ENCODE results near the gene GMCL2.
"Not testable (repeated sequence)": the region's sequence is repeated elsewhere in the genome, so short reads cannot be mapped to it uniquely, and the experiment has no call there.

Gene GMCL2, protein sequence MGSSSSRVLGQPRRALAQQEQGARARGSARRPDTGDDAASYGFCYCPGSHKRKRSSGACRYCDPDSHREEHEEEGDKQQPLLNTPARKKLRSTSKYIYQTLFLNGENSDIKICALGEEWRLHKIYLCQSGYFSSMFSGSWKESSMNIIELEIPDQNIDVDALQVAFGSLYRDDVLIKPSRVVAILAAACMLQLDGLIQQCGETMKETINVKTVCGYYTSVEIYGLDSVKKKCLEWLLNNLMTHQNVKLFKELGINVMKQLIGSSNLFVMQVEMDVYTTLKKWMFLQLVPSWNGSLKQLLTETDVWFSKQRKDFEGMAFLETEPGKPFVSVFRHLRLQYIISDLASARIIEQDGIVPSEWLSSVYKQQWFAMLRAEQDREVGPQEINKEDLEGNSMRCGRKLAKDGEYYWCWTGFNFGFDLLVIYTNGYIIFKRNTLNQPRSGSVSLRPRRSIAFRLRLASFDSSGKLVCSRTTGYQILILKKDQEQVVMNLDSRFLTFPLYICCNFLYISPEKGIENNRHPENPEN

DNA sequence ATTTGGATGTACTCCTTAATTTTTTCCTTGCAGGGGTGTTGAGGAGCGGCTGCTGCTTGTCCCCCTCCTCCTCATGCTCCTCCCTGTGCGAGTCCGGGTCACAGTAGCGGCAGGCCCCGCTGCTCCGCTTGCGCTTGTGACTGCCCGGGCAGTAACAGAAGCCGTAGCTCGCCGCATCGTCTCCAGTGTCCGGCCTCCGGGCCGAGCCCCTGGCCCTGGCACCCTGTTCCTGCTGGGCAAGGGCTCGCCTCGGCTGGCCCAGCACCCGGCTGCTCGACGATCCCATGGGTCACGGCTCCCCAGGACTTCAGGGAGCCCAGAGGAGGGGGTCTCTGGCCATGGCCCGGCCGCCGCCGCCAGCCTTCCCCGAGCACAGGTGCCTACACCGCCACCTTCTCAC lies at the start of gene GMCL2:
Gene GMCL2, minus strand, starts transcription at position 358 of the 400 bp plus-strand sequence. Its CDS starts 72 bp downstream, at position 286.
- DNase-seq (ENCODE audit: low read depth): no peak

DNA sequence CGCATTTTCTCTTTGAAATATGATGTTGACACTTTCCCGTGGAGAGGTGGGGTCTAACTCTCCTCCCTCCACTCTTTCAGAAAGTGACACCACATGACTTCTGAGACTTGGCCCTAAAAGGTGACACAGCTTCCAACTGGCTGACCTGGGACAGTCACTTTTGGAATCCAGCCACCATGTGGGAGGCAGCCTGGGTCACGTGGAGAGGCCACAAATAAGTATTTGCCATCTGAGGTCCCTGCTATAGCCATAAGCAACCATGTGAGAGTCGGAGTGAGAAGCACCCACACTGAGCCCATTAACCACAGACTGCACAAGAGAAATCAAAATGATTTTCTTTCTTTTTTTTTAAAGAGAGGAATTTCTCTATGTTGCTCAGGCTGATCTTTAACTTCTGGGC lies 49.5 kb upstream of the GMCL2 start:
- DNase-seq (ENCODE audit: low read depth): no peak

DNA sequence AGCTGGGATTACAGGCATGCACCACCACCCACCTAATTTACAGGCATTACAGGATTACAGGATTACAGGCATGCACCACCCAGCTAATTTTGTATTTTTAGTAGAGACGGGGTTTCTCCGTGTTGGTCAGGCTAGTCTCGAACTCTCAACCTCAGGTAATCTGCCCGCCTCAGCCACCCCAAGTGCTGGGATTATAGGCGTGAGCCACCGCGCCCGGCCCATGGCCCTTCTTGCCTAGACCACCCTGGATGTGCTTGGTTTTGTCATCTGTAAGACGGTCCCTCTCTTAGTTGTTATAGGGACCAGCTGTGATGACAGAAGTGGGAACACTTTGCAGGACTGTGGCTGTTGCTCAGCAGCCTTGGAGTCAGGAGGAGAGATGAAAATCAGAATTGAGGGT lies 49.0 kb upstream of the GMCL2 start:
- DNase-seq (ENCODE audit: low read depth): no peak

DNA sequence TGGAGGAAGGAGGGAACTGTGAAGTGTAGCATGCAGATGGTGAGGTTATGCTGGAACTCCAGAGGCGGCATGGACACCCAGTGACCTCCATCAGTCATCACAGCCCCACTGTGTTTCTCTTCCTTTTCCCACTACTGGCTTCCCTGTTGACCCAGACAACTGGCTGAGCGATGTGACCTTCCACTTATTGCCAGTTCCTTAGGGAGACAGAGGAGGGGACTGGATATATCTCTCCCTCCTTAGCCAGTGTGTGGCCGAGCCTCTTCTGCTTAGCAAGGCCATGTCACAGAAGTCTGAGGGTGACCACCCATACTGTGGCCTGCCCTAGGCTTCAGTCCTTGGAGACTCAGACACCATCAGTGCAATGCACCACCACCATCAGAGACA lies 48.4 kb upstream of the GMCL2 start:
- no peak for DNase-seq (ENCODE audit: low read depth)

DNA sequence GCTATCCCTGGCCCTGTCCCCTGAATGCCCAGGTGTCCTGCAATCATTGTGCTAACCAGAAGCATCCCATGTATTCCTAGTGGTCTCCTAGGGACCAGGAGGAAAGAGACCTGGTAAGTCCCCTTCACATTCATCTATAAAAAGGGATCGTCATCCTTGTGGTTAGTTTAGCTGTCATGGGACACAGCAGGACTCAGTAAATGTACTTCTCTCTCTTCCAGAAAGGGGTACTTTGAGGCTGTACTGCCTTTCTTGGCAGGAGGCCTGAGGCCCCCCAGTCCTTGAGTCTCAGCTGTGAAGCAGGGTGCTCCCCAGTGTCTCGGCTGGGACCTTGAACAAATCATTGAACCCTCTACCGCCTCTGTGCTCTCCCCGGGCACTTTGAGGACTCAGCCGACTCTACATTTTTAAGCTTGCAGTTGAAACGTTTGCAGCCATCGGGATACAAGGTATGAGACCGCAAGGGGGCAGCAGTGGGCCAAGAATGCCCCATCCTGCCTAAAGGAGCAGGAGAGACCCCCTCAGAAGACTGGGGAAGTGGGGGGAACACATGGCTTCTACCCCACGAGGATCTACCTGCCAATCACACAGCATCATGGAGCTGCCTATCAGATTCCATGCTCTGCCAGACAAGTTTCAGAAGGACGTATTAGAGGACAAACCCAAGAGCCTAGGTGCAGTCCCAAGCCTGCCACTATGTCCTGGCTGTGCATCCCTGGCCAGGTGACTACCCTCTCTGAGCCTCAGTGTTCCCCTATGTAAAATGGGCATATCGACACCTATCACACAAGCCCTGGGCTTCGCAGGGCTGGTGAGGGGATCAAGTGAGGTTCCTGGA lies 47.8 kb upstream of the GMCL2 start:
- DNase-seq (ENCODE audit: low read depth): peak; percentile 79

DNA sequence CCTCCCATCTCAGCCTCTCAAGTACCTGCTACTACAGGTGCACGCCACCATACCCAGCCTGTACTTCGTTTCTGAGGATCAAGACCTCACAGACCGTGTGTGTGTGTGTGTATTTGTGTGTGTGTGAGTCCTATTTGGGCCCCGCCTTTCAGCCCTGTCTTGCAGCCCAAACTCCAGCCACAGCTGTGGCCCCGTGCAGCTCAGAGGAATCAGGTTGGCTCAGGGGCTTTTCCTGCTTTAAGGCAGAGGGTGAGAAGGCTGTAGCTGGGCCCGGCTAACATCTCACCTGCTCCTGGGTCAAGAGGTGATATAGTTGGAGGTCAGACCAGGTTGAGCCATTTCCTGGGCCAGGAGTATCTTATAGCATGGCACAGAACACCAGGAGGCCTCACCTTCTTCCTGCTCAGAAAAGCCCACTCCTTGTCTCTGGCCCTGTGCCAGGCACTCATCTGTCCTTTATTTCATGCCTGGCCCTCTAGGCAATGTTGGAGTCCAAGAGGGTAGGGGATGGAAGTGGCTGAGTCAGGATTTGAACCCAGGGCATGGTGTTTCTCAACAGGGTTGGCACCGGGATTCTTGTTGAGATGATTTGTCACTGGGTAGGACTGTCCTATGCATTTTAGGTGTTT lies 47.1 kb upstream of the GMCL2 start:
- DNase-seq (ENCODE audit: low read depth): no peak

DNA sequence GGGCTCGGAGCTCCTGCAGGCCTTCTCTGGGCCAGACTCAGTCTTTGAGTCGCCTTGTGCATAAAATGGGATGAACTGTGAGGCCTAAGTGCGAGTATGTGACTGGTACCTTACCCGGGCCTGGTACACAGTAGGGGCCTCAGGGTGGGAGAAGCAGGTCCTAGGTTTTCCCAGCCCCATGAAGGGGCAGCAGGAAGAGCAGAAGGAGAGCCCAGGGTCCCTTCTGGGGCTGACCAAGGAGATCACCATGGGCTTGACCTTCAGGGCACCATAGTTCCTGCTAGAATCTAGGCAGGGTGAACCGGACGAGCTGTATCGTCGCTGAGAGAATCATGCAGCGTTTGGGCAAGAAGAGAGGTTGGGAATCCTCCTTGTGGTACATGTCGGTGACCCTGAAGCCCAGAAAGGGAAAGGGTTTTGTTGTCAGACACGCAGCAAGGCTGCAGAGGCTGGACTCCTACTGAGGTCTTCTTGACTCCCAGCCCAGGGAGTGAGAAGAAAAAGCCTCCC lies 45.8 kb upstream of the GMCL2 start:
- no peak for DNase-seq (ENCODE audit: low read depth)

DNA sequence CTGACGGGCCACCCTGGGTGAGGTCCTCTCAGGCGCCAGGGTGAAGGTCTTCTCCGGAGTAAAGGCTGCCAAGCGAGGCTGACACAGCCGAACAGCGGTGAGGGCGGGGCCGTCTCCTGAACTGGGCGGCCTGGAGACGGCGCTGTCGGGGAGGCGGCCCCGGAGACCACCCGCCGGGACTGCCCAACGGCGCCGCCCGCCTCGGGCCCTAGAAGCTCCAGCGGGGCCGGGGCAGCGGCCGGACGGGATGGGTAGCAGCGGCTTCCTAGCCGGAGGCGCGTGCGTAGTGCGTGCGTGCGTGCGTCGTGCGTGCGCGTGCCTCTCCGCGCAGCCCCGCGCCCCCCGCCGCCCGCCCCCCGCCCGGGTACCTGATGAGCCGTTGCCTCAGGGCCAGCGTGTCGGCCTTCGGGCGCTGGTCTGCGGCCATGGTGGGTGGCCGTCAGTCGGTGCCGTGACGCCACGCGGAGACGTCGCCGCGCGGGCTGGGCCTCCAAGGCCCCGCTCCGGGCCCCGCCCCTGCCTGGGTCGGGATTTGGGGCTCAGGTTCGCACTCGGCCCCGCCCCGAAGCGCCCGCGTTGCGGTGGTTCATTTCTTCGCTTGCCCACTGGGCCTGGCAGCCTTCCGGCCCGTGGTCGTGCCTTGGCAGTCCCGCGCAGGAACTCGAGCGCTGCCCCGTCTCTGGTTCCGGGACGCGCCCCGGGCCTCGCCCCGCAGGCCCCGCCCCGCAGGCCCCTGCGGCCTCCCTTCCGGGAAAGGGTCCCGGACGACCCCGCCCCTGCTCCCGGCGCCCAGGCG lies 45.2 kb upstream of the GMCL2 start, which contains the start of gene PHYKPL:
Gene PHYKPL, minus strand, starts transcription at position 679 of the 796 bp plus-strand sequence. Its CDS starts 252 bp downstream, at position 427.
- peak; percentile 50 for DNase-seq (ENCODE audit: low read depth)

DNA sequence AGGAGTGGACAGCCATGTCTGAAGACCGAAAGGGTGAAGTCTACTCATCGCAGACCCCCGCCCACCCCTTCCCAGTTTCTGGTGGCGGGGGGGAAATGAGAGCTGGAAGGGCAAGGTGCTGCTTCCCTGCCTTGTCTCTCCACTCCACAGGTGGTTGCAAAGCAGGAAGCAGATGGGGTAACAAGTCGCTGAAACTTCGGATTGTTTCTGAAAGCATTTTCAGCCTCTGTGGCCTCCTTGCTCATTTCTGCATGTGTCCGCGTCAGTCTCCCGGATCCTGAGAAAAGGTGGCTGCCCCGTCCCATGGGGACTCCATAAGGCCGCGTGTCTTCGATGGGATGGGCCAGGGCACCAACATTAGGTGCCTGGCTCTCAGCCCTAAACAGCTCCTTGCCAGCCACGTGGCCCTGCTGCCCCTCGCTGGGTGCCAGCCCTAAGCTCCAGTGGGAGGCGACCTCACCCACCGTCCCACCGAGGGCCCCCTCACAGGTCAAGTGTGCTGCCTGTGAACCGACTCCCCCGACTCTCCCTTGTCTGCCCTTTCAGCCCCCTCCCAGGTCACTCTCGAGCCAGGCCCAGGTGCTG lies 44.5 kb upstream of the GMCL2 start:
- DNase-seq (ENCODE audit: low read depth): no peak

DNA sequence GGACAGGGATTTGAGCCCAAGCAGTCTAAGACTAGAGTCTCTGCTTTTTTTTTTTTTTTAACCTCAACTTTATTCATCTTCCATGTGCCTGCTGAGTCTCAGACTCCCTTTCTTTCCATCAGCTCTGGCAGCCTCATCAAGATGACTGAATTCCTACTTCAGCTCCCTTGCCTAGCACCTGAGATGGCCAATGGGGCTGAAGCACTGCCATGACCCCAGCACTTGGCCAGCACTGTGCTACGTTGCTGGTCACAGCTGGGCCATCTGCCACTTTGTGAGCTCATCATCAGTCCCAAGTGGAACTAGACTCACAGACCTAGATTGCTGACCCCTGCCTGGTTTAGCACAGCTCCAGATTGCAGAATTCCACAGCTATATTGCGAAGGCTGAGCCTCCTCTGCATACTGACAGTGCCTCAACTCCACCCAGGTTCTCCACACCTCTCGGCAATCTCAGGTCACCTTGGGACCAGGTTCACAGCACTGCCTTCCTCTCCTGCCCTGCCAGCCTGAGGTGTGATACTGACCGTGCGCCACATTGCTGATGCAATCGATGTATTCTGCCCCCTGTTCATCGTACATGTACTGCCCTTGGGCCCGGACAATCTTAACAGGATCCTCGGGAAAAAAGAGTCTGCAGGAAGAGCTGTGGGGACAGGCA lies 43.8 kb upstream of the GMCL2 start:
- DNase-seq (ENCODE audit: low read depth): no peak

DNA sequence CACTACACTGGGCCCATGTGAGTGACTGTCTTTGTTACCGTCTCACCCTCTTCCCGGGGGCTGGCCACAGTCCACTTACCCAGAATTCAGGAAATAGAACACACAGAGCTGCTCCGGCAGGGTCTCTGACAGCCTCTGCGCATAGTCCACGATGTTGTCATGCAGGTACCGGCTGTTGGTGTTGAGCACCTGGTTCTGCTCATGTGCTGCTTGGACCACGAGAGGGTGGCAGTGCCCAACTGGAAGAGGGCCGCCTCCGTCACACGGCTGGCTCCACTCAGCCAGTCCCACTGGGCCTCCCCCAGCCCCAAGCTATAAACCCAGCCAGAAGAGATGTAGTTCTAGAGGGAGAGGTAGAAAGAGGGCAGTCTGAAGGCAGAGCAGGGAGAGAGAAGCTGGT lies 42.7 kb upstream of the GMCL2 start:
- no peak for DNase-seq (ENCODE audit: low read depth)

DNA sequence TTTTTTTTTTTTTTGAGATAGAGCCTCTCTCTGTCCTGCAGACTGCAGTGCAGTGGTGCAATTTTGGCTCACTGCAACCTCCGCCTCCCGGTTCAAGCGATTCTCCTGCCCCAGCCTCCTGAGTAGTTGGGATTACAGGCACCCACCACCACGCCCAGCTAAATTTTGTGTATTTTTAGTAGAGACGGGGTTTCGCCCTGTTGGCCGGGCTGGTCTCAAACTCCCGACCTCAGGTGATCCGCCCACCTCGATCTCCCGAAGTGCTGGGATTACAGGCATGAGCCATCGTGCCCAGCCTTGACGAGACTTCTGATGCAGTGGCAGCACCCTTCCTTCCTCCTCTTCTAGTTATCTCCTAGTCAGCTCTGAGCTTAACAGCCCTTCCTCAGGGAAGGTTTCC lies 41.9 kb upstream of the GMCL2 start:
- DNase-seq (ENCODE audit: low read depth): not testable (repeated sequence)

DNA sequence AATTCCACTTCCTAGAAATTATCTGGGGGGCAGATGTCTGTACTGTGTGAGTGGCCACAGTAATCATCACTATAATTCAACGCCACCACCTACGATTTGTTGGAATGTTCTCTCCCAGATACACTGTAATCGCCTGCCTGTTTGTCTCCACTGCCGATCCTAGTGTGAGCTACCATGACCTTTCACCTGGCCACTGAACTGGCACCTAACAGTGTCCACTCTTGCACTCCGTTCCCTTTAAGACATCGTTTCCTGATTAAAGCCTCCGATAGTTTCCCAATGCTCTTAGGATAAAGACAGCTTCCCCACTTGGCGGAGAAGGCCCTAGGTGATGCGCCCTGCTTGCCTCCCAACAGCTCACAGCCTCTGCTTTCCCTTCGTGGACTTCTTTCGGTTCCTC lies 41.4 kb upstream of the GMCL2 start:
- no peak for DNase-seq (ENCODE audit: low read depth)

DNA sequence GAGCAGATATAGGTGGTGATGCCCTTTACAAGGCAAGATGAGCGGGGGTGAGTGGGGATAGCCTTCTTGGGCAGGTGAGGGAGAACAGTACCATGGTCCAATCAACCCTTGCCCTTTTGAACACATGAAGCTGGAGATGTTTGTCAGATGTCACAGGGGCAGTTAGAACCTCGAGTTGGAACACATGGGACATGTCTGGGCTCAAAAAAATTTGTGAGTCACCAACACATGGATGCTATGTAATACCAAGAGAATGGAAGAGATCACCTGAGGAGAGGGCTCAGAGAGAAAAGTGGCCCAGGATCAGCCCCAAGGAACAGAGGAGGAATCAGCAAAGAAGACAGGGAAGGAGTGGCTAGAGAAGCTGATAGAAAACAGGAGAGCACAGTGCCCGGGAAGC lies 40.8 kb upstream of the GMCL2 start:
- DNase-seq (ENCODE audit: low read depth): no peak

DNA sequence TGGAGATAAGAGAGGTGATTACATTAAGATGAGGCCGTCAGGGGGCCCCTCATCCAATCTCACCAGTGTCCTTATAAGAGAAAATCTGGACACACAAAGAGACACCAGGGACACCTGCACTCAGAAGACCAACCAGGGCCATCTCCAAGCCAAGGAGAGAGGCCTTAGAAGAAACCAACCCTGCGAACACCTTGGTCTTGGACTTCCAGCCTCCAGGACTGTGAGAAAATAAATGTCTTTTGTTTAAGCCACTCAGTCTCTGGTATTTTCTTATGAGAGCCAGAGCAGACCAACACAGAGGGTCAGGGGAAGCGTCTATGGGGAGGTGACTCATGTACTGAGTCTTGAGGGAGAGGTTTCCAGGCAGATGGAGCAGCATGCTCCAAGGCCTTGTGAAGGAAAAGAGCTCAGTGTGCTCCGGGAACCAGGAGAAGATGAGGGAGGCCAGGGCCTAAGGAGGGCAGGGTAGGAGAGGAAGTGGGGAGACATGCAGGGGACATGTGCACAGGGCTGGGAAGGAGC lies 40.0 kb upstream of the GMCL2 start:
- DNase-seq (ENCODE audit: low read depth): no peak

DNA sequence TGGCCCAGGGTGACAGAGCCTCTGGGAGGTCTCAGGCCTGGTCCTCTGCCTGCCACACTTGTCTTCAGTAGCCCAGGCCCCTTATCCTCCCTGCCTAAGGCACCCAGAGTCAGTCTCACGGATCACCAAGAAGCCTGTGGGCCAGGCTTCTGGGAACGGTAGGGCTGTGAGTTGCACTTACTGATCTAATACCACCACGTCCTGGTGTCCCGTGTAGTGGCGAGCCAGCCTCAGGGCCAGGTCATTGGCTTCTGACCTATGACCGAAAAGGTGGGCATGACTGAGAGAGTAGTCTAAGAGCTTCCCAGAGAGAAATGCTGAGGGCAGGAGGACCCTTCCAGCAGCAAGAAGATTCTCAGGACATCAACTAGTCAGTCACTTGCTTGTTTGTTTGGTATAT lies 38.0 kb upstream of the GMCL2 start:
- DNase-seq (ENCODE audit: low read depth): no peak

DNA sequence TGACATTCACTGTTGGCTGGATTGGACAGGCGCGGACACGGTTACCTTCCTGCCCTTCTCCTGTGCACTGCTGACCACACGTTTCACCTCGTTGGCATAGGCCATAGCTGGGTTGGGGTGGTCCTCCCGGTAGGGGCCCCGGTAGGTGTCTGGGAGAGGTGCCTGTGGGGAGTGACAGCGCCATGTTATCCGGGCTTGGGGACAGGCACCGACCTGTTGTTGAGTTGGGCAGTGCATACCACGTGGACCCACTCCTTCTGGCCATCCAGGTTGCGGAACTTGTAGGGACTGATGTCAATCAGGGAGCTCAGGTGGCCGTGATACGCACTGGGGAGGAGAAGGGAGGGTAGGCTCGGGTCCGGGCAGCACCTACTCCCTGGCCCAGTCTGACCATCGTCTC lies 37.2 kb upstream of the GMCL2 start:
- DNase-seq (ENCODE audit: low read depth): no peak

DNA sequence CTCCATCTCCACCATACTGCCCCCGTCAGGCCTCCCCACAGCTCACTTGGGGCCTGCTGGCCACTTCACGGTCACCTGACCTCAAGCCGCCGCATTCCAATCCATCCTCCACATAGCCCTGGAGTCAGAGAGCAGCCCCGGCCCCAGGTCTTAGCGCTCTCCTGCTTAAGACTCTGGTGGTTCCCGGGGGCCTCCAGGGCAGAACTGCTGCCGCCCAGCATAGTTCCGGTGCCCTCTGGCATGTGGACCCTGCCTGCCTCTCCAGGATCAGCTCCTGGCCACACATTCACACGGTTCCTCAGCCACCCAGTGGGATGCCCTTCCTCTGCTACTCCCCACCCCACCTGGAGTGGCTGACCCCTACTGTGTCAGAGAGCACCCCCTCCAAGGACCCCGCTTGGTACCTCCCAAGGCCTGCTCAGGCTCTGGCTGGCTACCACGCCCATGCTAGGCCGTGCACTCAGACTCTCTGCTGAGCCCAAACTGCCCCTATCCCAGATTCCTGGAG lies 36.7 kb upstream of the GMCL2 start:
- DNase-seq (ENCODE audit: low read depth): no peak

DNA sequence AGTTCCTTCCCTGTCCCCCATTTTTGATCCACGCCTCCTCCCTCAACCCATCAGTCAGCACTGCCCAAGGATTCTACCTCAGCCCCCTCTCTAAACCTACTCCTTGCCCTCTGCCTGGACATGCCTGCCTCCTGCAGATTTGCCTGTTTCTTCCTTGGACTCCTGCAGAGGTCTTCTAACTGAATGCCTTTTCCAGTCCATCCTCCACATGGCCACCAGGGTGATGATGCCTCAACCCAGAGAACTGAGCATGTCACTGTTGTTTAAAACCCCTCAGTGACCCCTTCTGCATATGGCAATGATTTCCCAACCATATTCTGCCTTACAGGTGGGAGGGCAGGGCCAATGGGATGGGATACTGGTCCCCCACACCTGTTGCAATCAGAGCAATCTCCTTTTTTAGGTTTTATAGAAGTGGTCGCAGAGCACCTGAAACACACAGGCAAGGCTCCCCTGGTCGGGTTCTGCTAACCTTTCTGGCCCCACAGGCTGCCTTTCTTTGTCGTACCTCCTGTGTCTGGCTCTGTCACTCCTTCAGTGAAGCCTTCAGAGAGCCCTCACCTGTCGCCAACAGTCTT lies 36.1 kb upstream of the GMCL2 start:
- no peak for DNase-seq (ENCODE audit: low read depth)

DNA sequence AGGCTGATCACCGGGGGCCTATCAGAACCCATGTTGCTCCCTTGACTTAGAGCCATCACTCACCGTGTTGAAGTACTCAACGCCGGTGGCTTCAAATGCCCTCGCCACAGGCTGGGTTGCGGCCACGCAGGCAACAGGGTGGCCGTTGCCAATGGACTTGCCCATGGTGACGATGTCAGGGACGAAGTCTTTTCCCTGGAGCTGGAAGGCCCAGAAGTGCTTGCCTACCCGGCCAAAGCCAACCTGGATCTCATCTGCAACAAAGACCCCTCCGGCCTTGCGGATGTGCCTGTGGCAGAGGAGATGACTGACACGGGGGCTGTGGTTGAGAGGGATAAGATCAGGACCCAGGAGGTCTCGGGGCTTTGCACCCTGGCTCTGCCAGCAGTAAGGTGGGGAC lies 35.1 kb upstream of the GMCL2 start:
- DNase-seq (ENCODE audit: low read depth): no peak

Data from activated T-cell treated with anti-CD3 and anti-CD28 coated beads for 1 hour (primary cell).